Activated T-cell treated with anti-CD3 and anti-CD28 coated beads, Interleukin-2, amount 50 U/mL, for 1 hour (primary cell): Measurements from ENCODE around the gene UTF1.

Experiments used
- DNase-seq: peaks from one replicate; pipeline ENCODE4 v3.0.0-alpha.2; 2020

Gene UTF1

DNA sequence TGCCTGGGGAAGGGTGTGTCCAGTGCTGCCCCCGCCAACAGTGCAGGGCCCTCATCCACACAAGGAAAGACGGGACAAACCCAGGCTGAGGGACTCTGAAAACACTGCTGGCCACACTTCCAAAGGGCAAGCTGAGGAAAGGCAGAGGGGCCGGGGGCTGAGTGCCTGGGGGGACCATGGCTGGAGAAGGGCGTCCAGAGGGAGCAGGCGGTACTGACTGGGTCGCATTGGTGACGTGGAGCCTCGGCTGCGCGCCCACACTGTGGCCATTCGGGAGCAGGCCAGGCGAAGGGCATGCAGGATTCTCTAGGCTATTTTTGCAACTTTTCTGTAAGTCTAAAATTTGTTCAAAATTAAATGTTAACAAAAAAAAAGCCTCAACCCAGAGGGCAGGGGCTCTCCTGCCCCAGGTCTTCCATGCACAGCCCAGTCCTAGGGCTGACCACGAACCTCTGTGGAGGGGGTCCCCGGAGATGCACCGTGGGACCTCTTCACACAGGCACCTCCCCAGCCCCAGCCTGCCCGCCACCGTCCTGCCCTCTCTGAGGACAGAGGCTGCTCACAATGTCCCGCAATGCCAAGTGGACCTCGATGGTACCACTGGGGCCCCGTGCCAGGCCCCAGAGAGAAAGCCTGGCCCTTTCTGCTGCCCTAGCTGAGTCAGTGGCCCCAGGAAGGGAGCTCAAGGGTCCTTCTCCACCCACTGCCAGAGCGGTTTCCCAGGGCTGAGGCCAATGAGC lies 36.2 kb downstream of the UTF1 start:
- no peak for DNase-seq

DNA sequence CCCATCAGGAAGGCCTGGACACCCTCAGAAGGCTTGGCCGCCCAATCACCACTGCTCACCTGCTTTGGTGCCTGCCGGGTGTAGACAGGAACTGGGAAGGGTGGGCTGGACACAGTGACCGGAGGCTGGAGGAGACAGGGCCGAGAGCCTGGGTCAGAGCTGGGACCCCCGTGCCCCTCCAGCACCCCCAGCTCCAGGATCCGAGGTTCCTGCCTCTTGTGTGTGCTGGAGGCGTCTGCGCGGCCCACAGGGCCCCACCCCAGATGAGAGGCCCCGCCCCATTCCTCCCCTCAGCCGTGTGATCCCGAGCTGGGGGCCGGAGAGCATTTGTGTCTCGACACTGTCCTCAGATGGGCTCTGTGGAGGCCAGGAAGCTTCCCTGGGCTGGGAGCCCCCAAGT lies 37.3 kb downstream of the UTF1 start:
- DNase-seq: no peak

- DNase-seq: no peak
Measured at GRCh38 chr10:133267829-133268228, 37.8 kb downstream of the UTF1 start.

- no peak for DNase-seq
Measured at GRCh38 chr10:133268532-133268931, 38.5 kb downstream of the UTF1 start.

DNA sequence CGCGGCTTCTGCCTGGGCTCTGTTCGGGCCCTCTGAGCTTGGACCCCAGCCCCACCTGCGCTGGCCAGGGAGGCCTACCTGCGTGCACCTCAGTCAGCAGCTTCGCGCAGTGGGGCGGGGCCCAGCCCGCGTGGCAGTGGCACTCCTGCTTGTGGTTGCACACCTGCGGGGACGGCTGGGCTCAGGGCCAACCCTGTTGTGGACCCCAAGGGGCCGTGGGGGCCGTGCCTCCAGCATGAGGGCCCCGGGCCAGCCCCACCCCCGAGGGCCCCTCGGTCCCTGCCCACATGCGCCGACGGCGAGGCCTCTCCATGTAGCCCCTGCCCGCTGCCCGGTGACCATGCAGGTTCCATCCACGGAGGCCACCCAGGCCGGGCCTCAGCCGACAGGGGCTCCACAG lies 39.4 kb downstream of the UTF1 start:
- no peak for DNase-seq

DNA sequence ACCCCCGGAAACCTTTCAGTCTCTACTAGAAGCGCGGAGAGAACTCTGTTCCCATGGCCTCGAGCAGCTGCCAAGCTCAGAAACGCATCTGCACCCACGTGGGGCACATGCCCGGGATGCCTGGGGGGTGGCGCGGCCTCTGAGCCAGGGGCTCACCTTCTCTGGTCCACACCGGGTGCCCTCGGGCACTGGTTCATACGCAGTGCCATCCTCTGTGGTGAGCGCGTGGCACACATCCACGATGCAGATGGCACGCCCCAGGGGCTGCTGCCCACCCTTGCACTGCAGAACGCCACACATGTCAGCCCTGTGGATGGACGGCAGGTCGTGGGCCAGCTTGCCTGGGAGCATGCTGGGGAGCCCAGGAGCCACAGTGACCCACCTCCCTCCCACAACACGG lies 40.2 kb downstream of the UTF1 start:
- no peak for DNase-seq

- DNase-seq: no peak
Measured at GRCh38 chr10:133270773-133271297, 40.8 kb downstream of the UTF1 start.

- no peak for DNase-seq
Measured at GRCh38 chr10:133271521-133272300, 41.7 kb downstream of the UTF1 start.

GRCh38 chr10:133272301-133272963 lies 42.4 kb downstream of the UTF1 start:
- no peak for DNase-seq

- DNase-seq: no peak
Measured at GRCh38 chr10:133272964-133273420, 43.0 kb downstream of the UTF1 start.

GRCh38 chr10:133273534-133274143 lies 43.6 kb downstream of the UTF1 start:
- no peak for DNase-seq

DNA sequence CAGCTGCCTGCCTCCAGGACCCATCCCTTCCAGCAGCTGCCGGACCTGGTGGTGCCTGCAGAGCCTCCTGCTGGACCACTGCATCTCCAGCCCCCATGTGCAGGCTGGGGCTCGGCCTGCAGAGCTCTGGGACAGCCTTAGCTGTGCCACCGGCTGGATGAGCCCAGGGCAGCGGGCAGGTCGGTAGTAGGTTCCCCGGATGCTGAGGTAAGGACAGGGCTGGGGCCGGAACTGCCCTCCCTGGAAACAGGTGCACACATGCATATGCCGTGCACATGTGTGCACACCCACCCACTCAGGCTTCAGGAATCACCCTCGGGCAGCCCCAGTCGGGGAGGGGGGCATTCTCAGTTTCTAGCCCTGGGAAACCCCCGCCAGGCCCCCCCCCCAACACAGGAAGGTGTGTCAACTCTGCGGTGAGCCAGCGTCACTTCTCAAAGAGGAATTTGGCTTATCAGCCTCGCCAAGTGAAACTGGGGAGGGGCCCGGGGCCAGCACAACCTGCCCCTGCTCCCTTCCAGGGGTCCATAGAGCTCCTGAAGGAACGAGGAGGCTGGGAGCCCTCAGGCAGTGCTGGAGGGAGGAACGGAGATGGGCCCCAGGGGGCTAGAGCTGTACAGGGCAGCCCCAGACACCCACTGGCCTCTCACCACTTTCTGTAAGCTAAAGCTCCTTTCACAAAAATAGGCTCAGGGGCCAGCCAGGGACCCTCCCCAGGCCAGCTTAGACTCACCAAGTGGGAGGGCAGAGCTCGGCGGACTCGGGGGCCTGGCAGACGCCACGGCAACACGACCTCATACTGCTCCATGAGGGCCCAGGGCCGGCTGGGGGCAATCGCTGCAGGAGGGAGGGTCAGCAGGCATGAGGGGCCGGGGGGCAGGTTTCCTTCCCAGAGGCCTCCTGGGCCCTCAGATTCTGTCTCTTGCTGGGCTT lies 45.0 kb downstream of the UTF1 start:
- DNase-seq: peak; percentile 82

GRCh38 chr10:133275684-133276092 lies 45.7 kb downstream of the UTF1 start:
- DNase-seq: peak; percentile 69

DNA sequence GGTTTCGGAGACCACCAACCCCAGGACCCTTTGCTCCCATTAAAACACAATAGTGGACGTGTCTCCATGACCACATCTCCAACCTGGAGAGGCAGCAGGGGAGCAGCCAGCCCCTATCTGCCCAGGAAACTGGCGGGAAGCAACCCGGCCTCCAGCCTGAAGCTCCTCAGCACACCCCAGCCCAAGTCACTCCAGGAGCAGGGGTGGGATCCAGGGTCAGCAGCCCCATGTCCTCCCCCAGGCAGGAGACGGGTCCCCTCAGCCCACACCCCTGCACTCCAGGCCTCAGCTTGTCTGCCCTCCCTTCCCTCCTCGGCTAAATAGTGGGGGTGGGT lies 46.0 kb downstream of the UTF1 start:
- DNase-seq: no peak

DNA sequence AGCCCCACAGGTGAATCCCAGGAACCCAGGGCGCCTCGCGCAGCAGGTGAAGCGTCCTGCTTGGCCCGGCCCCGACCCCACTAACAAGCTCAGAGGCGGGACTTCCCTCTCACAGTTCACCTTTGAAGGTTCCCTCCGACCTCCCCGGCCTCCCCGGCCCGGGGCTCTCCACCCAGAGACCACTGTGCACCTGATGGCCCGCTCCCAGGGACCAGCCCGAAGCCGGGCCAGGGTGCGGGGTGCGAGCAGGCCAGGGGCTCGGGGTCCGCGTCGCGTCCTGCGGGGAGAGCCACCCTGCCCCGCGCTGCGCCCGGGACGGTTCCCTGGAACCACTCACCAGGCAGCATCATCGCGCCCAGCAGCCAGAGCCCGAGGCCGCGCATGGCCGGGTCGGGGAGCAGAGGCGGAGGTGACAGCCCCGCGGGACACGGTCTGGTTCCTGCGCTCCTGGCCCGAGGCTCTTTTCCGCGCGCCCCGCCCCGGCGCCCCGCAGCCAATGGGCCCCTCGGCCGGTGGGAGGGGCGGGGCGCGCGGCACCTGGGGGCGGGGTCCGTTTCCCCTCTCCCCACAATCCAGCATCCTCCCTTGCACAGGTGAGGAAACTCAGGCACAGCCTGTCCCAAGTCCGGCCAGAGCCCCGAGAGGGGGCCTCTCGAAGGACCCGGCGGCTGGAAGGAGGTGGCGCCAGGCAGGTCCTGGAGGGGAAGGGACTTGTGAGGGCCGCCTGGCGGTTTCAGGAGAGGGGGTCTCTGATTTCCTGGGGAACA lies 46.6 kb downstream of the UTF1 start, which contains the start of gene ADAM8:
Gene ADAM8, minus strand, starts transcription at position 434 of the 767 bp plus-strand sequence. Its CDS starts 51 bp downstream, at position 383.
- DNase-seq: peak; percentile 79

GRCh38 chr10:133277277-133277992 lies 47.4 kb downstream of the UTF1 start:
- no peak for DNase-seq

DNA sequence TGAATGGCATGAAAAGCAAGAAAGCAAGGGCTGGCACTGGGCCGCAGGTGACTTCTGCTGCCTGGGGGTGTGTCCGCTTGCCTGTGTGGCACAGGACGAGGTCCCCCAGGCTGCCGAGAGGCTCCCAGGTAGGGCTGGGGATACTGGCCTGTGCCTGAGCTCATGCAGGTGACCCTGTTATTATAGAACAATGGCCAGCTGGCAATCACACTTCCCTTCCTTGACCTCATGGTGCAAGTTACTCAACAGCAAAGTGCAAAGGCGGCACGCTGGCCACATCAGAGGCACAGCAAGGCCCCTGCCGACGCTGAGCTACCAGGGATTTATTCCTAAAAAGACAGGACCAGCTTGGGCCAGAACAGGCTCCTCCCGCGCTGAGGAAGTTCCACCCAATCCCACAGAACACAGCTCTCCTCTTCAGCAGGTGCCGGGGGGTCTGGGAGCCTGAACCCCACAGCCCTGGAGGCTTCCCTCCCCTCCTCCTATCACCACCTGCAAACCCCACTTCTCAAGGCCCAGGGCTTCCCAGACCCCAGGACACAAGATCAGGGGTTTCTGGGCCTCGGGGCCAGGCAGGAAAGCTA lies 48.1 kb downstream of the UTF1 start:
- DNase-seq: peak; percentile 31

GRCh38 chr10:133278577-133279265 lies 48.7 kb downstream of the UTF1 start:
- peak; percentile 66 for DNase-seq
